Activated naive CD8-positive, alpha-beta T cell treated with anti-CD3 and anti-CD28 coated beads, Interleukin-2, amount 10 ng/mL, durations not matched to agents 7 days and 5 days (primary cell): Measurements from ENCODE around the gene KRT82. TPM values are rescaled to one million over a fixed set of nuclear protein-coding genes. Genes with fewer than 3 reads are reported as not detected.
"Not testable (repeated sequence)": the region's sequence is repeated elsewhere in the genome, so short reads cannot be mapped to it uniquely, and the experiment has no call there.

Experiments
- ATAC-seq: fragments of 150-1000 bp; cut with Tn5 transposase; one replicate; pipeline ENCODE4 v1.10.0; 2021; ENCODE audit warnings: low read depth, moderate library complexity
- POLR2A ChIA-PET: fragments of 350-600 bp; sonication (Branson Sonifier 250); formaldehyde crosslinking; loops from one replicate; lab custom pipeline; 2021; ENCODE audit warnings: antibody characterized with exemption; lab: Charles Lee
- DNase-seq: peaks from one replicate; pipeline ENCODE4 v3.0.0; 2021
- H3K27ac Mint-ChIP-seq: one replicate; pipeline ENCODE4 v1.8.0; 2022; ENCODE audit warnings: mild to moderate bottlenecking, mixed read lengths
- H3K27me3 Mint-ChIP-seq: one replicate; pipeline ENCODE4 v1.8.0; 2022; ENCODE audit warnings: mild to moderate bottlenecking, moderate library complexity, mixed read lengths
- H3K36me3 Mint-ChIP-seq: one replicate; pipeline ENCODE4 v1.8.0; 2021; ENCODE audit warnings: mild to moderate bottlenecking, mixed read lengths
- H3K4me1 Mint-ChIP-seq: one replicate; pipeline ENCODE4 v1.8.0; 2021; ENCODE audit warnings: mixed read lengths
- H3K4me3 Mint-ChIP-seq: one replicate; pipeline ENCODE4 v1.8.0; 2022; ENCODE audit warnings: mild to moderate bottlenecking, moderate library complexity, mixed read lengths
- H3K9me3 Mint-ChIP-seq: one replicate; pipeline ENCODE4 v1.8.0; 2021; ENCODE audit warnings: mixed read lengths
- total RNA-seq, 2 experiments: library from RNA; stranded (reverse); gene quantifications; one replicate each; pipeline ENCODE4 v1.2.3, GENCODE V29; 2021

KRT82 gene
- total RNA-seq, 2 experiments from 2014 or later: not detected

DNA sequence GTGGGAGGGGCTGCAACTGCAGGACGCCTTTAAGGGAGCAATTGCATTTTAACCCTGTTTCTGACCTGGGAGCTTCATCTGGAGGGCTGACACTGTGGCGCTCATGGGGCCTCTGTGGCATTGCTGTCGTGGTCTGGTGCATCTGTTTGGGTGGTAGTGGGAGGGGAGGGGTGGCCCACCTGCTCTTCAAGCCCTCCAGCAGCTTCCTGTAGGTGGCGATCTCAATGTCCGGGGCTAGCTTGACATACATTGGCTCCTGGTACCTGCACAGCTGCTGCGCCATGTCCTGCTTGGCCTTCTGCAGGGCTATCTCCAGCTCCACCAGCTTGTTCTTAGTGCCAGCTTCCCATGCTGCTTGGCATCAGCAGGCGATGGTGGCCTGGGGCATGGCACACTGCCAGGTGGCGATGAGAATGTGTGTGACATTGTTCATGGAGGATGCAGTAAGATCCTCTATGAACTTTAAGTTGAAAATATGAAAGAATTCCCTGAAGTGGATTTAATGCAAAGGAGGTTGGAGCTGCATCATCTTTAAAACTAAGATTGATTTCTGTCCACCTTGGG lies 7.7 kb upstream of the KRT82 start:
- DNase-seq: no peak
- Mint-ChIP-seq H3K4me3 (no peak overlapping the region), H3K27ac (no peak overlapping the region), H3K36me3 (no peaks in the 10 kb centered on the region), H3K4me1 (no peaks in the 10 kb centered on the region), H3K27me3 (peaks cover 10% of the 10 kb centered on the region), H3K9me3 (no peaks in the 10 kb centered on the region)
- POLR2A ChIA-PET: interaction anchor here (0.8 kb wide), 1 partner anchor 10 kb away, joined by 5 read pairs; no protein-coding TSS in a partner anchor
- no peak for ATAC-seq

DNA sequence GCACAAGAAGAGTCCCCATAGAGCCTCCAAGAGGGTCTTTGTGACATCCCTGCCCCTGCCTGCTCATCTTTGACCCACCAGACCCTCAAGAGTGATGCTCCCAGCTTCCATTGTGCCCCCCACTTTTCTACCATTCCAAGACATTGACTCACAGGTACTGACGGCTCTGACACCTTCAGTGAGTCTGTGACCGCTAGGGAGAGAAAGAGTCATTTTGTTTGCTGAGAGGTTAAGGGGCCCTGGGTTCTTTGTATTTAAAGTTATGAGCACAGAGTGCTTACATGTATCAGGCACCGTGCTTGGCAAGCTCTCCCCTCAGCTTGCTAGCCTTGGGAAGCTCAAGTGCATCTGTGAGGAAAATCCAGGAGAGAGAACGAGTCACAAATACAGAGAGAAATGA lies 7.1 kb upstream of the KRT82 start:
- H3K27me3 Mint-ChIP-seq: peaks cover 12% of the 10 kb centered on the region
- no peaks in the 10 kb centered on the region for H3K36me3 Mint-ChIP-seq
- DNase-seq (no peak), ATAC-seq (no peak)
- H3K9me3 Mint-ChIP-seq: no peaks in the 10 kb centered on the region
- no peak overlapping the region for H3K27ac Mint-ChIP-seq
- POLR2A ChIA-PET: no interaction called here
- H3K4me1 Mint-ChIP-seq: no peaks in the 10 kb centered on the region
- no peak overlapping the region for H3K4me3 Mint-ChIP-seq

DNA sequence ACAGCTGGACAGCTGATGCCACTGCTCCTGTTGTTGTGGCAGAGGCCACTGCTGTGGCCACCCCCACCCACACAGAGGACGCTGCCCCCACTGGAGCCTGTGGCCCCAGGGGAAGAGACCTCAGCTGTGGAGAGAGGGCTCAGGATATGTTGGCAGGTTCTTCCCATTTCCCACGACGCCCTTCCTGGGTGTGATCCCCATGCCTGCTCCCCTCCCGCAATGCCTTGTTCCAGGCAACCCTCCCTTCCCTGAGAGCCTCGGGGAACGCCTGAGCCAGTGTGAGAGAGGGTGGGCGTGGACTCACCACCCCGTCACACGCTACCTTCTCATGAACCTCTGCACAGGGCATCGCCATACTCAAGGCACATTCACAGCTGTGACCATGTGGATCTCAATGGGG lies 5.7 kb upstream of the KRT82 start:
- DNase-seq: no peak
- Mint-ChIP-seq H3K9me3 (no peaks in the 10 kb centered on the region), H3K27ac (no peak overlapping the region), H3K27me3 (peaks cover 12% of the 10 kb centered on the region), H3K36me3 (no peaks in the 10 kb centered on the region), H3K4me1 (no peaks in the 10 kb centered on the region), H3K4me3 (no peak overlapping the region)
- POLR2A ChIA-PET: no interaction called here
- no peak for ATAC-seq

DNA sequence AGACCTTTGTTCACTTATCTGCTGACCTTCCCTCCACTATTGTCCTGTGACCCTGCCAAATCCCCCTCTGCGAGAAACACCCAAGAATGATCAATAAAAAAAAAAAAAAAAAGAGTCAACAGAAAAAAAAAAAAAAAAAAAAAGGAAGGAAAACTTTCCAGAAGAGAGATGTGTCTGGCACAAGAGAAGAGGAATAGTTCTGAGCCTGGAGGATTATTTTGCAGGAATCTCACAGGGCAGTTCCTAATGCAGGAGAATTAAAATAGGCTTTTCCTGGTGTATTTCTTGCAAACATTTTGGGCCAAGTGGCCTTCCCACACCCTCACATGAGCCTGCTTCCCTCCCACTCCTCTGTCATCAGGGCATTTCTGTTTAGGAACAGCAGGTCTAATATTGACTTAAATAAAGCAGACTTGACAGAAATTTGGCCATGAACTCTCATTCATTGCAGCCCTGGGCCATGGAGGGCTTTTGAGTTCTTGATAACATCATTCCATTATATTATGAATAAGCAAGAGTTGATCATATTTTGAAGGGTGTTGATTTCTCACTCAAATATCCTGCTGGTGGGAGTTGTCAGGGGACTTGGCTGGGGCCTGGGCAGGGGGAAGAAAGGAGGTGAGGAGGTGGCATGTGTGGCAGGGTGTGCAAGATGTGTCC lies 4.6 kb upstream of the KRT82 start:
- H3K36me3 Mint-ChIP-seq, ATAC-seq, H3K9me3 Mint-ChIP-seq, POLR2A ChIA-PET, H3K4me1 Mint-ChIP-seq, H3K4me3 Mint-ChIP-seq, DNase-seq, H3K27ac Mint-ChIP-seq: not testable (repeated sequence)
- peaks cover 12% of the 10 kb centered on the region for H3K27me3 Mint-ChIP-seq

DNA sequence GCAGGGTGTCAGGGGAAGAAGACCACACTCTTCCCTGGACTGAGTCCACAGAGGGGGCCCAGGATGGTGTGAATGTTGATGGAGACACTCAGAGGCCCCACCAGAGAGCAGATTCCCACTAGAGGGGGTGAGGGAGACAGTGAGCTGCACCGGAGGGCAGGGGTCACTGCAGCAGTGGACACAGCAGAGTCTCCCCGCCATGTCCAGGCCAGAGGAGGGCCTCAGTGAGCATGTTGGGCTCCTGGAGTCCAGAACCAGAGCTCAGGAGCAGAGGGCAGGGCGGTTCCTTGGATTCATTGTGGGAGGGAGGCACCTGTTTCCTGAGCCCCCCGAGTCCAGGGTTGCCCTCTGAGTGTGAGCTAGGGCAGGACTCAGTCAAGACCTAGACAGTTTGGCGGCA lies 1.8 kb upstream of the KRT82 start:
- Mint-ChIP-seq H3K36me3 (no peaks in the 10 kb centered on the region), H3K4me1 (no peaks in the 10 kb centered on the region), H3K9me3 (no peaks in the 10 kb centered on the region), H3K27me3 (peaks cover 6% of the 10 kb centered on the region), H3K4me3 (no peak overlapping the region), H3K27ac (no peak overlapping the region)
- ATAC-seq (no peak), DNase-seq (no peak)
- POLR2A ChIA-PET: no interaction called here

DNA sequence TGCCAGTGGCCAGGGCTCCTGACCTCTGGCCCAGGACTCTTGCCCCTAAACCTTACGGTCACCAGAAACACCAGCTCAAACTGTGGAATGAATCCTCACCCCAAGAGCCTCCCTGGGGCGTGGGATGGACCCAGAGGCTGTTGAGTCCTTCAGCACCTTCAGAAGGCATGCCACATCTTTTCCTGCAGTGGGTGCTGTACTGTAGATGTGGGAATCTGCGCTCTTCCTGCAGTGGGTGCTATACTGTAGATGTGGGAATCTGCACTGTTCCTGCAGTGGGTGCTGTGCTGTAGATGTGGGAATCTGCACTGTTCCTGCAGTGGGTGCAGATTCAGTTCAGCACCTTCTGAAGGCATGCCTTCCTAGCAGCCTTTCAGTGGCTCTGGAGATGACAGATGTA lies 1.2 kb downstream of the KRT82 start:
- Mint-ChIP-seq H3K9me3 (no peaks in the 10 kb centered on the region), H3K4me1 (no peaks in the 10 kb centered on the region), H3K36me3 (no peaks in the 10 kb centered on the region), H3K27ac (no peak overlapping the region), H3K27me3 (peaks cover 5% of the 10 kb centered on the region), H3K4me3 (no peak overlapping the region)
- POLR2A ChIA-PET: no interaction called here
- ATAC-seq (no peak), DNase-seq (no peak)

DNA sequence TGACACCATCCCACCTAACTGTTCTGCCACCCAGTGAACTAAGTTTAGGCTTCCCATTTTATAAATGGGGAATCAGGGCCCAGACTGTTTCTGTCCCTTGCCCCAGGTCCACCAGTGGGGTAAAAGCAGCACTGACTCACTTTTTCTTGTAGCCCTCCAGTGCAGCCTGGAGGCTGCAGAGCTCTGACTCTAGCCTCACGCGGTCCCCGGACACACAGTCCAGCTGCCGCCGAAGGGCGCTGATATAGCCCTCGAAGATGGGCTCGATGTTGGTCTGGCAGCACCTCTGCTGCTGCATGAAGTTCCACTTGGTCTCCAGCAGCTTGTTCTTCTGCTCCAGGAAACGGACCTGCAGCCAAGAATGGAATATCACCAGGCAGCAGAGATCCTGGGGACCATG lies 2.6 kb downstream of the KRT82 start:
- Mint-ChIP-seq H3K4me3 (no peak overlapping the region), H3K27me3 (peaks cover 3% of the 10 kb centered on the region), H3K9me3 (no peaks in the 10 kb centered on the region), H3K4me1 (peaks cover 2% of the 10 kb centered on the region), H3K36me3 (no peaks in the 10 kb centered on the region), H3K27ac (no peak overlapping the region)
- POLR2A ChIA-PET: no interaction called here
- ATAC-seq (no peak), DNase-seq (no peak)

DNA sequence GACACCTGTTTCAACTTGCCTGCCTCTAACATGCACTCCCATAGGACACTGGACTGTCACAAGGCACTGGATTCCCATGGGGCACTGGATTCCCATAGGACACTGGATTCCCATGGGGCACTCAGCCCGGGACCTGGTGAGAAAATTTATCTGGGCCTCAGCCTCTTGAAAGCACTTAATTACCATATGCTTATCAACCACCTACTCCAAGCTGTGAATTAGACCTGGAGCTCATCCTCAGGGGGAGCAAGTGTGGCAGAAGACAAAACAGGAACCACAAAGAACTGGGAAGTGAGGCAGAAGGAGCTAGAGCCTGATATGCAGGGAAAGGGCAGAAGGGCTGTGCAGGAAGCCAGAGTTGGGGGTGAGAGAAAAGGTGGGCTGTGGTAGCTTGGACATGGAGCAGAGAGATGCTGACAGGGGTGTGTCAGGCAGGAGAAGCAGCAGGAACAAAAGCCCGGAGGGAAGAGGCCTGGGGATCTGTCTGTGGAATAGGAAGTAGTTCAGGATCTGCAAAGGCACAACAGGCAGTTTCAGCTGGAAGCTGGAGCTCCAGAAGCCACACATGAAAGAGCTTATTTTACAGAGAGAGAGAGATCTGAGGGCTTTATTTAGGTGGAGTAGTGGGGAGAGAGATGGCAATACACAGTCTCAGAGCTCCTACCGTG lies 3.1 kb downstream of the KRT82 start:
- Mint-ChIP-seq H3K36me3 (no peaks in the 10 kb centered on the region), H3K27ac (no peak overlapping the region), H3K4me1 (peaks cover 2% of the 10 kb centered on the region), H3K9me3 (no peaks in the 10 kb centered on the region), H3K4me3 (no peak overlapping the region), H3K27me3 (peaks cover 2% of the 10 kb centered on the region)
- DNase-seq (no peak), ATAC-seq (no peak)
- POLR2A ChIA-PET: no interaction called here

DNA sequence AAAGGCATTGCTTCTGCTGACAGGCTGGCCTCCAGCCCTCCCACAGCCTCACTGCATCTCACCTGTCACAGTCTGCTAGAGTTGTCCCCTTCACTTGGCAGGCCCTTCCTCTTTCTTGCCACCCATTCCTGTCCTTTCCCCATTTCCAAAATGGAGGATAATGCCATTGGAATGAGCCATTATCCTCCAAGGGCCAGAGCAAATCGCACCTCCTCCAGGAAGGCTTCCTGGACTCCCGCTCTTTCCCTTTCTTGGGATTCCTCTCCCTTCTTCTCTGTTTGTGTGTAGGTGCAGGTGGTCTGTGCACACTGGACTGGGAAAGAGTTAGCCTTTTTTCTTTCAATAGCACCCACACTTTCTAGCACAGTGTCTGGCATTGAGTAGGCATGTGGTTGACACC lies 3.8 kb downstream of the KRT82 start:
- Mint-ChIP-seq H3K36me3 (no peaks in the 10 kb centered on the region), H3K27me3 (peaks cover 7% of the 10 kb centered on the region), H3K4me1 (peaks cover 2% of the 10 kb centered on the region), H3K4me3 (no peak overlapping the region), H3K9me3 (no peaks in the 10 kb centered on the region), H3K27ac (no peak overlapping the region)
- ATAC-seq (no peak), DNase-seq (no peak)
- POLR2A ChIA-PET: no interaction called here

DNA sequence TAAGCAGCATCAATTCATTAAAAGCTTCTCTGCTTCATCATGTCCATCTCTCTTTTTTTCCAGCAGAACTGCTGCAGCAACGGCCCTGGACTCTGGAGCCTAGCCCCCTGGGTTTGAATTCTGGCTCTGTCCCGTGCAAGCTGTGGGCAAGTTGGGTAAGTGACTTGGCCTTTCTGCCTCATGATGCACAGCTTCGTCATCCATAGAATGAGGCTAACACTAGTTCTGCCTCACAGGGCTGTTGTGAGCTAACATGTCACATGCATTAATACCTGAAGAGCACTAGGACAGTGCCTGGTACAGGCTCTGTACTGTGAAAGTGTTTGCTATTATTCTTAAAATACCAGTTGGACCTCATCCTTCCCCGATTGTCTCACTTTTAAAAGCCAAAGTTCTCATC lies 4.2 kb downstream of the KRT82 start:
- H3K4me1 Mint-ChIP-seq: peaks cover 2% of the 10 kb centered on the region
- ATAC-seq (no peak), DNase-seq (no peak)
- POLR2A ChIA-PET: no interaction called here
- H3K36me3 Mint-ChIP-seq: no peaks in the 10 kb centered on the region
- no peak overlapping the region for H3K4me3 Mint-ChIP-seq
- H3K9me3 Mint-ChIP-seq: no peaks in the 10 kb centered on the region
- peaks cover 11% of the 10 kb centered on the region for H3K27me3 Mint-ChIP-seq
- no peak overlapping the region for H3K27ac Mint-ChIP-seq

DNA sequence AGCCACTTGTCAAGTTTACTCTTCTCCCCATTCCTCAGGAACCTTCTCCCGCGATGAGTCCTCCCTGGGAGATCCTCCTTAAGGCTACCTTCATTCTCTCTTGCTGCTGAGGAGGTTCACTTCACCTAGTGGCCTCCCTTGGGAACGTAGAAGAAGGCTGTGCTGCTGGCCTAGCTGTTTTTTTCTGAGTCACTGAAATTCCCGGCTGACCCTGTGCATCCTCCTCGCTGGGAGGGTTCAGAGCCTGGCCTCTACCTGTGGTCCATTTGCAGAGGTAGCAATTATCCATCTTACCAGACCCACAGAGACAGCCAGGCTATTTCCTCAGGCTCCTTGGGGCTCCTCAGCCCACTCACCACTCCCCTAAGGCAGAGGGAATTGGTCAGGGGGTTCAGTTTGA lies 4.6 kb downstream of the KRT82 start:
- no peaks in the 10 kb centered on the region for H3K9me3 Mint-ChIP-seq
- peaks cover 15% of the 10 kb centered on the region for H3K27me3 Mint-ChIP-seq
- no peak overlapping the region for H3K4me3 Mint-ChIP-seq
- POLR2A ChIA-PET: no interaction called here
- DNase-seq (no peak), ATAC-seq (no peak)
- H3K4me1 Mint-ChIP-seq: peaks cover 2% of the 10 kb centered on the region
- H3K36me3 Mint-ChIP-seq: no peaks in the 10 kb centered on the region
- H3K27ac Mint-ChIP-seq: no peak overlapping the region

DNA sequence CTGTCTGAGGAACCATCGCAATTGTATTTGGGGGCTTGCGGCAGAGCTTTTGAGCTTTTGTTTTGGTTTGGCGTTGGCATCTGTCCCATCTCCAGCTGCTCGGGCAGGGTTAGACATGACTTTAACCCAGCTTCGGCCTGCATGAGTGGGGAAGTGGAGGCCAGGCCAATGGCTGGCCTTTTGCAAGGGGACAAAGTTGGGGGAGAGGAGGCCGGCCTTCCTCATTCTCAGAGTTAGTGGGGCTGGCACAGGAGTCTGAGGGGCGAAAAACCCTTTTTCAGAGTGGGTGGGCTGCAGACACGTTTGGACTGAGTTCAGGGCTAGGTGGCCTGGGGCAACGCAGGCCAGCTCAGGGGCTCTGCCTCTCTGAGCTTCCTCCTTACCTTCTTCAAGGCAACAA lies 5.2 kb downstream of the KRT82 start:
- ATAC-seq (no peak), DNase-seq (no peak)
- Mint-ChIP-seq H3K36me3 (no peaks in the 10 kb centered on the region), H3K4me3 (no peak overlapping the region), H3K4me1 (peaks cover 2% of the 10 kb centered on the region), H3K9me3 (no peaks in the 10 kb centered on the region), H3K27ac (no peak overlapping the region), H3K27me3 (peaks cover 18% of the 10 kb centered on the region)
- POLR2A ChIA-PET: no interaction called here

DNA sequence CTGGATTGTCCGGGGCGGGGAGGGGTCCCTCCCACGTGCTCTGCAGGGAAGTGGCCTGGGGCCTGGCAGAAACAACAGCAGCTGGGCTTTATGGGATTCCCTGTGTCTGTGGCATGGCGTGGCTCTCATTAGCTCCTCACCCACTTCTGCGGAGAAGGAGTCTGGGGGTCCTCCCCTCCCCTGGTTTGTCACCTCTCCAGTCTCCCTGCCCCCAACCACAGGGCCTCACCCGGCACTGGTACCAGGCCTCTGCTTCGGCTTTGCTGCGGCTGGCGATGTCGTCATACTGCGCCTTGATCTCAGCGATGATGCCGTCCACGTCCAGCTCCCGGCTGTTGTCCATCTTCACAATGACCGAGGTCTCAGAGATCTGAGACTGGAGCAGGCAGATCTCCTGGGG lies 6.4 kb downstream of the KRT82 start:
- H3K9me3 Mint-ChIP-seq: no peaks in the 10 kb centered on the region
- no peak overlapping the region for H3K4me3 Mint-ChIP-seq
- peaks cover 18% of the 10 kb centered on the region for H3K27me3 Mint-ChIP-seq
- H3K36me3 Mint-ChIP-seq: no peaks in the 10 kb centered on the region
- no peak for ATAC-seq
- no peak for DNase-seq
- POLR2A ChIA-PET: no interaction called here
- peaks cover 2% of the 10 kb centered on the region for H3K4me1 Mint-ChIP-seq
- no peak overlapping the region for H3K27ac Mint-ChIP-seq

DNA sequence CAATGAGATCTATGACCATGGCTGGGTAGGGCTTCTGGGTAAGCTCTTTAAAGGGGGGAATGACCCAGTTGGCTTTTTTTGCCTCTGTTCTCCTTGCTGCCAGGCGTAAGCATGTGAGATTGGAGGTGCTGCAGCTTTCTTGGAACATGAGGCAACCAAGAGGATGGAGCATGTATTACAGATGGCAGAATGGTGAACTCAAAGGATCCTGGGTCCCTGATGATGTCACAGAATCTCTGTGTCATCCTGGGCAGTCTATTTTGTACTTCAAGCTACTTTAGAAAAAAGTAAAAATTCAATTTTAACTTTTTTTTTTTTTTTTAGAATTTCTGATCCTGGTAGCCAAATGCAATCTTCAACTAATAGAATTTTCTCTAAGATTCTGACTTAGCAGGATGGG lies 8.0 kb downstream of the KRT82 start:
- ATAC-seq (no peak), DNase-seq (no peak)
- Mint-ChIP-seq H3K27me3 (peaks cover 20% of the 10 kb centered on the region), H3K36me3 (no peaks in the 10 kb centered on the region), H3K4me1 (peaks cover 2% of the 10 kb centered on the region), H3K4me3 (no peak overlapping the region), H3K9me3 (no peaks in the 10 kb centered on the region), H3K27ac (no peak overlapping the region)
- POLR2A ChIA-PET: no interaction called here
